HG03457 (cell line): ENCODE data around the gene PRSS48.
"Not testable (repeated sequence)": the region's sequence is repeated elsewhere in the genome, so short reads cannot be mapped to it uniquely, and the experiment has no call there.

ENCODE experiments used
- ATAC-seq: cut with Tn5 transposase; IDR thresholded peaks from one replicate; pipeline ENCODE4 v1.9.1; 2021; ENCODE audit warnings: moderate number of reproducible peaks; ENCODE audit not compliant: unreplicated experiment

The PRSS48 gene

DNA sequence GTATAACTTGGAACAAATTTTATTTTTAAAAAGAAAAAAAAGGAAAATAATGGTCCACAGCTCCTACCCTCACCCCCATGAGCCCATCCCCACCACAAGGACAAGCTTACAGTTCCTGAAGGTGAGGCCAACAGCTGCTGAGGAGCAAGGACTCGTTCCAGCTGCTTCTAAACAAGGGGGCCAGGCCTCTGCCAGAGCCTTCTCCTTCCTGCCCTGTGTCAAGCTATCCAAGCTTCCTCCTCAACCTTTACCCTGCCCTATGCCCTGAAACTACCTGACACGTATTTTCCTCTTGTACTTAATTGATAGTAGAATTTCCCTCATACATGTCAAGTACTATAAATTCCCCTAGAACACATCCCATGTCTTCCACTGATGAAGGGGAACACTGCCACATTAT lies 39.7 kb downstream of the PRSS48 start:
- no peak for ATAC-seq

GRCh38 chr4:151318307-151319006 lies 41.5 kb downstream of the PRSS48 start:
- no peak for ATAC-seq

GRCh38 chr4:151319490-151319889 lies 42.5 kb downstream of the PRSS48 start:
- ATAC-seq, result no peak

DNA sequence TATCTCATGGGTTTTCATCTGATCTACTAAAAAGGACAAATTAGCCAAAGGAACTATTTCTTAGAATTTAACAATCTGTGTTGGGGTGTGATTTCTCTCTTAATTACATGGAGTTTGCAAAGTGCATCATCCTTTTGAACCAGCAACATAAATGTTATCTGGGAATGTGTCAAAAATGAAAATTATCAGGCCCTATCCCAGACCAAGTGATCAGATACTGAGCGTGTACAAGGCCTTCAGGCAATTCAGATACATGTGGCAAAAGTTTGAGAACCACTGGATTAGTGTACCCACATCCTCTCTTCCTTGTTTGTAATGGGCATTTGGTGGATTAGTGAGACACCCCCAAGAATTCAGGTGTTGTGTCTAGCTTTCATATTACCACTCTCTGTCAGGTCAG lies 44.6 kb downstream of the PRSS48 start:
- no peak for ATAC-seq

GRCh38 chr4:151322161-151322560 lies 45.2 kb downstream of the PRSS48 start:
- ATAC-seq, result not testable (repeated sequence)

- no peak for ATAC-seq
Observed at GRCh38 chr4:151322570-151322969, 45.6 kb downstream of the PRSS48 start.

DNA sequence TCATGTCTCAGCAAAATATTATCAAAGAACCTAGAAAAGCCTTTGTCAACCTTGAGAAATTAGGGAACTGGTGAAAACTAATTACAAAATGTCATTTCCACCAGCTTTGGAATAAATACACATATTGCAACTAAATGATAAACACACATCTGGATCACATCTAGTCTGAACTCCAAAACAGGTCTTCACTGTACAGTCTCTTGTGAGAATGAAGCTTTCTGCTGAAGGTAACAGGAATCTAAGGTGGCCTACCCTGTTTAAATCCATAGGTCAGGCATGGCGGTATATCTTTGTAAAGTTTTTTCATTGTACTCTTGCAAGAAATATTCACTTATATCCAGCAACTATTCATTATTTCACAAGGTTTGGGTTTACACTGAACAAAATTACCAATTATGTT lies 46.7 kb downstream of the PRSS48 start:
- ATAC-seq, result no peak

DNA sequence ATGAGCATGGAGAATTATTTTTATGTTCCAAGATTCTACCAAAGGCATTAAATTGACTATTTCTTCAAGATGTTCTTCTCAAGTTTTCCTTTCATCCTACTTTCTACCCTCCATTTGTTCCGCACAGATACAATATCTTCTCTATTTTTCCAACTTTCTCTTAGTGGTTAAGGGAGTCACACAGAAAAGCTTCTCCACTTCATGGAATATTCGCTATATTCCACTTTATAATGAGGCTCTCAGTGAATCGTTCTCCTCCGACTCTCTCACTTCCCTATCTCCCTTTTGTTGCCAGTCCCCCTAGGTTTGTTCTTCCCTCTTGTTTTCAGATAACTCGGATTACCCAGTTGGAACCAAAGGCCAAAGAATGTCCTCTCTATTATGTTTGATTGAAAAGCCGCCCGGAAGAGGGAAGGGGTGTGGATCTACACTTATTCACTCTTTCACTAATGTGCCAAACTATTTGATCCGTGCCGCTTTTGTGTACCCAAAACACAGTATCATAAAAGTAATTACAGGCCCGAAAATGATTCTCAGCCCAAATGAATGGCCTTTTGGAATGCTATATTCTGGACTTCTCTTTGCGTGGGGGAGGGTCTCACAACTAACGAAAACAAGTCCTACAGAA lies 47.3 kb downstream of the PRSS48 start:
- ATAC-seq, result no peak

- ATAC-seq, result no peak
Observed at GRCh38 chr4:151324752-151325110, 47.8 kb downstream of the PRSS48 start.

DNA sequence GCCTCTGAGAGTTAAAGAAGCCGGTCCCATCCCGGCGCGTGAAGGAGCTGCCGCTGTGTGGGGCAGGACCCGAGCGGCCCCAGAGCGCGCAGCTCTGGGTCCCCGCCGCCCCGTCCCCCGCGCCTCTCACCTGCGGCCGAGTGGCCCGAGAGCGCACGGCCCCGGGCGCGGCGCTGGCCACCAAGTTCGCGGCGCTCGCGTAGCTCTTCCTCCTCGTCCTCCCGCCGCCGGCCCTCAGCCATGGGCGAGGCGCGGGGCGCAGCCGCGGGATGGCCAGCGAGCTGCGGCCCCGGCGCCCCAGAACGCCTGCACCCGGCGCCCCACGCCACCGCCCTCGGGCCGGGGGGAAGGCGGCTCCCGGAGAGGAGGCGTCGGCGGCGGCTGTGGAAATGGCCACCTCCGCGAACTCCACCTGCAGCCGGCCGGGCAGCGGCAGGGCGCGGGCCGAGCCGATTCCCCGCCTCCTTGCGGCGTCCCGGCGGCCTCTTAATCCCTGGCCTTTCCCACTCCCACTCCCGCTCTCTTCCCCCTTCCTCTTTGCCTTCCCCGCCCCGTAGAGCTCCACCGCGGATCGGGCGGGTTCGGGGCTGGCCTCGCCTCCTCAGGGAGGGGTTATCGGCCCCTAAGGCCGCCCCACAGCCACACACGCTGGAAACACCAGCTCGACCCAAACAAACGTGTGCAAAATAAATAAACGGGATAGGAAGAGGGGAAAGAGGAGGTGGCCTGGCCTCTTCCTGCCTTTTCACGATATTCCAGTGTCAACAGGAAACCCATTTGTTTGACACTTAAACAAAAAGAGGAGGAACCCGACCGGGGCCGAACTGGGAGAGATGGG lies 48.4 kb downstream of the PRSS48 start, which contains the start of gene SH3D19:
SH3D19 (minus strand) TSS at position 495 of the 838 bp plus-strand sequence; CDS start at position 242, 253 bp downstream.
- ATAC-seq, result no peak

GRCh38 chr4:151325949-151326246 lies 48.9 kb downstream of the PRSS48 start:
- no peak for ATAC-seq

DNA sequence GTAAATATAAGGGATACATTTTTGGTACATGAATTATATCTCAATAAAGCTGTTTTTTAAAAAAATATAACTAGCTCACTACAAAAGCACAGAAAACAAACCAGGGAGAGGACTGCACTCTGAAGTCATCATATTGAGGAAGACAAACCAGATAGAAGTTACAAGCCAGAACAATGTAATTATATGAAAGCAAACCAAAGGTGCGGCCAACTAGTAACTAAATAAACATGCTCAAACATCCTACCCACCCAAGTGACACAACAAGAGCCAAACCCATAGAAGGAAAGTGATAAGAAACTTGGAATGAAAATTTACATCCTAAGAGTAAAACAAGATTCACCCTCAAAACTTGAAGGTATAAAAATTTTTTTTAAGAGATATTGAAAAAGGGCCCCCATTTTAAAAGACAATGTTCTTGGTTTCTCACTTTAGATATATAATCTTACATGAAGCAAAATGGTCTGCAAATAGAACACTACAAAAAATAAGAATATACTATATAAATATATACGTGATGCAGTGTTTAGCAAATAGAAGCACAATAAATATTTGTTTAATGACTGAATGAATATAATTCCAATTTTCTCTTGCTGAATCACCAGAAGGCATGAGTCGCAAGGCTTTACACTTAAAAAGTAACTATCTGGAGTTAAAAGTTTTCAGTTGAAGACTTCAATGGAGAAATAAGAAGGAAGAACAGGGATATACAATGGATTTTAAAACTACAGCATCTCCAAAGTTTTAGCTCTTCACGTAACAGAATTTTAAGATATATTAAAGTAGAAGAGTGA lies 52.5 kb downstream of the PRSS48 start:
- no peak for ATAC-seq

DNA sequence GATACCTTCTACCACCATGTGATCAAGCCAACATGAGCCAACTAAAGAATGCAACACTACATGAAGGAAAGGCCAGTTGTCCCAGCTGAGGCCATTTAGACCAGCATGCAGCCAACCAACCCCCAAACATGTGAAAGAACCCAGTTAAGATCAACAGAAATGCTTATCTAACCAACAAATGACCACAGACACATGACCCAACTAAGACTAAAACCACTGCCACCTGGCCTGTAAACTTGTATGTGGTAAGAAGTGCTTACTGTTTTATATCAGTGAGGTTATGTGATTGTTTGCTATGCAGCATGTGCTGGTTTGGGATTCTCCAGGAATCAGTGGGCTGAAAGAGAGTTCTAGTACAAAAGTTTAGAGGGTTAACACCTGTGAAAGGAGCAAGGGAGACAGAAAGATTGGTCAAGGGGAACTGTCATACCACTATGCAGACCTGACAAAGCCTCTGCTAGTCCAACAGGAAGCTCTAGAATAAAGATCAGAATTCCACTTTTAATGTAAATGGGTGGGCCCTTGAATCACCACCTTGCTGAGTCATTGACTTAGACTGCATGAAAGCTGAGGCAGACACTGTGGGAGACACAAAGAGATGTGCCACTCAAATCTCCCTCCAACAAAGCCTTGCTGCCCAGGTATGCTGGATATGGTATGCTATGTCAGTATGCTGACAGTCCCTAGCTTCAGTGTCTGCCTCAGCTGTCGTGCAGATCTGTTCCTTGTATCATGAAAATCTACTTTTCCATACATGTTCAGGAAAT lies 54.5 kb downstream of the PRSS48 start:
- no peak for ATAC-seq

DNA sequence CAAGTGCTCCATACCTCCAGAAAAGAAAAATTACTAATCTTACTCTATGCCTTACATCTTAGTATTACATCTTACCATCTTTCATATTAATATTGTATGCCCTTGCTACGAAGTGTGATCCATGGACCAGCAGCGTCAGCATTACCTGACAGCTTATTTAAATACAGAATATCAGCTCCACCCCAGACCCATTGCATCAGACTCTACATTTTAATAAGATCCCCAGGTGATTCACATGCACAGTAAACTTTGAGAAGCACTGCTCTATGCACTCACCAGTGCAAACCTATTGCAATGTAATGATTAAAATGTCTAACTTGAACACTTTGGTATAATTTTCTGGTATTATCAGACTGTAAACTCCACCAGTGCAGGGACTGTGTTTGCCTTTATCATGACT lies 62.5 kb downstream of the PRSS48 start:
- no peak for ATAC-seq

DNA sequence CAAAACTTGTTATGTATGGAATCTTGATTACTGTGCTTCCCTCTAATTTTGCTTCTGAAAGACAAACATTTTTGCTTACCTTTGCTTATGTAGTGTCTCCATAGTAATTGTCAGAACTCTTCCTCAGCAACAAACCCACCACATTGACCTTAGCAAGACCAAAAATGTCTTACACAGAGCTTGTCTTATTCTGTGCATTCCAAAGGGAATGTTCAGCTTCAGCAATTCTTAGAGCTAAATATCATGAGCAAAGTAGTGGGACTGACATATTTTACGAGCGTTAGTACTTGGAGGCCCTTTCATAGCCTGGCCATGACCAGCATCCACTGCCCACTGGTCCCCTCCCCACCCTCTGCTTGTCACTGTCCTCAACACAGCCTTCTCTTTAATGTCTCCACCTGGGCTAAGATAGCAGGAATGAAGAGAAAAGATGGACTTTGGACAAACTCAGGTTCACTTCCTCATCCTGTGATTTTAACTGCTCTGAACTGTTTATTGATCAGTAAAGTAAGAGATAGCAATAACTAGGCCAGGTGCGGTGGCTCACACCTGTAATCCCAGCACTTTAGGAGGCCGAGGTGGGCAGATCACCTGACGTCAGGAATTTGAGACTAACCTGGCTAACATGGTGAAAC lies 63.9 kb downstream of the PRSS48 start:
- ATAC-seq, result no peak
